ENCODE data around the gene FBXO4.

The FBXO4 gene

DNA sequence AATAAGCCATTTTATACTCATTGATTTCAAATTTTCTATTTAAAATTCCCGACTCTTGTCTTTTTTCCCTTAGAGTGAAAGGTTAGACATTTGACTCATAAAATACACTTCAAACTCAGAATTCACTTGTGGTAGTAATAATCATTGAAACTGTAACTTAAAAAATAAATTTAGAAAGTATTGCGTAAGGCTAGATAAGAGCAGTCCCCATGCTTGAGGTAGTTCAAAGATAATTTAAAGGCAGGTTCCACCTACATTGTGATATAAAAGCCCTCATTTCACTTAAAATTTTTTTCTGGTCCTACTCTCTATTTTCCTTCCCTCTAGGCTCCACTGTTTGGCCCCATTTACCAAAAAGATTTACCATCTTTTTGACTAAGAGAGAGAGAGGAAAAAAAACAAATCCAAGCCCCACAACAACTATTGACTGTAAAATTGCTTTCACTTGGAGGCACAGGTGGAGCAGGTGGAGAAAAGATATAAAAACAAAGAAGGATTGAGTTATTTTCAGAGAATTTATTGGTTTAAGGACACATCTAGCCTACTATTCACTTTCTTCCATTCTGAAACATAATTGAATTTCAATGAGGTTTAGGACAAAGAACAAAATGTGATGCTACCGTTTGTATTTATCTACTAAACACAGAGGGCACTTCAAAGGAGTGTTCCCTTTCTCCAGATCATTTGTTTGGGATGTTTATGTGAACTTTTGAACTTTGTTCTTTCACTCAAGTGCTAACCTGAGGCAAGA, 61.0 kb downstream of the FBXO4 start:
- no peak for DNase-seq
